ENCODE measurements around the gene ARHGAP19.

DNA sequence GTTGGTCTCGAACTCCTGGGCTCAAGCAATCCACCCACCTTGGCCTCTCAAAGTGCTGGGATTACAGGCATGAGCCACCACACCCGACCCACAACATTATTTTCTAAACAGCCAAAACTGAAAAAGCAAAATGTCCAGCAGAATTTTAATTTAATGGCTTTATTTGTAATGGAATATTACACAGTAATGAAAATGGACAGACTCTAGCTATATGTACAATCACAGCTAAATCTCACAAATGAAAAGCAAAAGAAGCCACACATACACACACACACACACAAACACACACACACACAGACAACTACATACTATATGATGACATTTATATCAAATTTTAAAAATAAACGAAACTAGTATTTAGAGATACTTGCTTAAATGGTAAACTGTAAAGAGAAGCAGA, 18.7 kb downstream of the ARHGAP19 start:
- TF ChIP-seq POLR2A (IDR thresholded peaks at IDR 0.05) (no peak), POLR2AphosphoS5 (IDR thresholded peaks at IDR 0.05) (no peak)
- TF ChIP-seq, protein P1, sequence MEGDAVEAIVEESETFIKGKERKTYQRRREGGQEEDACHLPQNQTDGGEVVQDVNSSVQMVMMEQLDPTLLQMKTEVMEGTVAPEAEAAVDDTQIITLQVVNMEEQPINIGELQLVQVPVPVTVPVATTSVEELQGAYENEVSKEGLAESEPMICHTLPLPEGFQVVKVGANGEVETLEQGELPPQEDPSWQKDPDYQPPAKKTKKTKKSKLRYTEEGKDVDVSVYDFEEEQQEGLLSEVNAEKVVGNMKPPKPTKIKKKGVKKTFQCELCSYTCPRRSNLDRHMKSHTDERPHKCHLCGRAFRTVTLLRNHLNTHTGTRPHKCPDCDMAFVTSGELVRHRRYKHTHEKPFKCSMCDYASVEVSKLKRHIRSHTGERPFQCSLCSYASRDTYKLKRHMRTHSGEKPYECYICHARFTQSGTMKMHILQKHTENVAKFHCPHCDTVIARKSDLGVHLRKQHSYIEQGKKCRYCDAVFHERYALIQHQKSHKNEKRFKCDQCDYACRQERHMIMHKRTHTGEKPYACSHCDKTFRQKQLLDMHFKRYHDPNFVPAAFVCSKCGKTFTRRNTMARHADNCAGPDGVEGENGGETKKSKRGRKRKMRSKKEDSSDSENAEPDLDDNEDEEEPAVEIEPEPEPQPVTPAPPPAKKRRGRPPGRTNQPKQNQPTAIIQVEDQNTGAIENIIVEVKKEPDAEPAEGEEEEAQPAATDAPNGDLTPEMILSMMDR (IDR thresholded peaks at IDR 0.05), result no peak

Data from transverse colon (tissue), 4 donors.